C4-2B (cell line): ENCODE results near the gene RSPH6A.
A peak's percentile ranks its signal among the peaks of the same experiment; 100 is the strongest.

Experiments
- H3K27ac ChIP-seq: fragments of 450-650 bp; 2 replicates; pipeline ENCODE4 v1.5.1; 2017
- ZFX ChIP-seq: fragments of 450-650 bp; IDR thresholded peaks from 2 replicates; pipeline ENCODE4 v1.6.1; 2017
- TF ChIP-seq, protein P1 (sequence below): fragments of 450-650 bp; conservative IDR thresholded peaks from 2 replicates; pipeline ENCODE4 v1.5.1; 2017; ENCODE audit warnings: mild to moderate bottlenecking

RSPH6A gene

DNA sequence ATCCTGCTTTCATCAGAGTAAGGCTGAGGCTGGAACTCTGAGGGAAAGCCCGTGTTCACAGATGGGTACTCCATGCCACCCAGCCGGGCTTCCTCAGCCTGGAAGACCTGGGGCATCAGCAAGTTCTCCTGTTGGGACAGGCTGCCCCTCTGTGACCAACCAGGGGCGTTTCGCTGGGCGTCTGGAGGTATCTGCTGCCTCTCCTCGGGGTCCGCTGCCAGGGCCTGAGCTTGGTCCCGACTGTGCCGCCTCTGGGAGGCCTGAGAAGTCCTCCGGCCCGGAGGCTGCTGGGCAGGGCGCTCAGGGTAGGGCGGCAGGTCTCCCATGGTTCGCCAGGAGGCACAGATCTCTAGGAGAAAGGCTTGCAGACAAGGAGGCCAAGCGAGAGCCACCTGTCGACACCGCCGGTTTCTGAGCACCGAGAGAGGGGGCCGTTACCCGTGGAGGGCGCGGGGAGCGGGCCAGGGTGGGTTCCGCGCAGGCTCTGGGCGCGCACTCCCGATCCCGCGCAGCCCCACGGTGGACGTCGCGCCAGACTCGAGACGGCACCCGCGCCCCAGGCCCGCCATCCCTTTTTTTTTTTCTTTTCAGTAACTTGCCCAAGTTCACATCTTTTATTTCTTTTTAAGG, at the start of gene RSPH6A:
TSS of gene RSPH6A (minus strand) at position 458 of the 630 bp plus-strand sequence. CDS start at position 326, 132 bp downstream.
- no peak for TF ChIP-seq ZFX
- TF ChIP-seq, protein P1, sequence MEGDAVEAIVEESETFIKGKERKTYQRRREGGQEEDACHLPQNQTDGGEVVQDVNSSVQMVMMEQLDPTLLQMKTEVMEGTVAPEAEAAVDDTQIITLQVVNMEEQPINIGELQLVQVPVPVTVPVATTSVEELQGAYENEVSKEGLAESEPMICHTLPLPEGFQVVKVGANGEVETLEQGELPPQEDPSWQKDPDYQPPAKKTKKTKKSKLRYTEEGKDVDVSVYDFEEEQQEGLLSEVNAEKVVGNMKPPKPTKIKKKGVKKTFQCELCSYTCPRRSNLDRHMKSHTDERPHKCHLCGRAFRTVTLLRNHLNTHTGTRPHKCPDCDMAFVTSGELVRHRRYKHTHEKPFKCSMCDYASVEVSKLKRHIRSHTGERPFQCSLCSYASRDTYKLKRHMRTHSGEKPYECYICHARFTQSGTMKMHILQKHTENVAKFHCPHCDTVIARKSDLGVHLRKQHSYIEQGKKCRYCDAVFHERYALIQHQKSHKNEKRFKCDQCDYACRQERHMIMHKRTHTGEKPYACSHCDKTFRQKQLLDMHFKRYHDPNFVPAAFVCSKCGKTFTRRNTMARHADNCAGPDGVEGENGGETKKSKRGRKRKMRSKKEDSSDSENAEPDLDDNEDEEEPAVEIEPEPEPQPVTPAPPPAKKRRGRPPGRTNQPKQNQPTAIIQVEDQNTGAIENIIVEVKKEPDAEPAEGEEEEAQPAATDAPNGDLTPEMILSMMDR: no peak
- no peak within 1 kb of the TSS for H3K27ac ChIP-seq

DNA sequence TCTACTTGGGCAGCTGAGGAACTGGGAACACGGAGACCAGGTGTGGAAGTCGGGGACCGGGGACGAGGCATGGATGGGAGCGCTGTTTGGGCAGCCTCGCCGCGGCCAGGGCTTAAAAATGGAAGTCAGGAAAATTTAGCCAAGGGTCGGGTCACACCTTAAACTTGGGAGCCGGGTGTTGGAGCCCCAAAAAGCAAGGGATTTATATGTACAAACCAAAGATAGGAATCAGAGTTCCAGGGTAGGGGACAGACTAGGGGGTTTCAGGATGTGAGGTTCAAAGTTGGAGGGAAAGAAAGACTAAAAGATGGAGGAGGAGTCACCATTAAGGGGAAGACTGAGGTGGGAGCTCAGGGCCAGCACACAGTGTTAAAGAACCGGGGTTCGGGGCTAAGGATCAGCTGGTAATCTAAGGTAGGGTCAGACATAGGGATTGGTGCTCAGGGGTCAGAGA, 49.5 kb upstream of the RSPH6A start:
- no peak overlapping the region for H3K27ac ChIP-seq
- TF ChIP-seq ZFX: no peak
- TF ChIP-seq, protein P1: no peak

DNA sequence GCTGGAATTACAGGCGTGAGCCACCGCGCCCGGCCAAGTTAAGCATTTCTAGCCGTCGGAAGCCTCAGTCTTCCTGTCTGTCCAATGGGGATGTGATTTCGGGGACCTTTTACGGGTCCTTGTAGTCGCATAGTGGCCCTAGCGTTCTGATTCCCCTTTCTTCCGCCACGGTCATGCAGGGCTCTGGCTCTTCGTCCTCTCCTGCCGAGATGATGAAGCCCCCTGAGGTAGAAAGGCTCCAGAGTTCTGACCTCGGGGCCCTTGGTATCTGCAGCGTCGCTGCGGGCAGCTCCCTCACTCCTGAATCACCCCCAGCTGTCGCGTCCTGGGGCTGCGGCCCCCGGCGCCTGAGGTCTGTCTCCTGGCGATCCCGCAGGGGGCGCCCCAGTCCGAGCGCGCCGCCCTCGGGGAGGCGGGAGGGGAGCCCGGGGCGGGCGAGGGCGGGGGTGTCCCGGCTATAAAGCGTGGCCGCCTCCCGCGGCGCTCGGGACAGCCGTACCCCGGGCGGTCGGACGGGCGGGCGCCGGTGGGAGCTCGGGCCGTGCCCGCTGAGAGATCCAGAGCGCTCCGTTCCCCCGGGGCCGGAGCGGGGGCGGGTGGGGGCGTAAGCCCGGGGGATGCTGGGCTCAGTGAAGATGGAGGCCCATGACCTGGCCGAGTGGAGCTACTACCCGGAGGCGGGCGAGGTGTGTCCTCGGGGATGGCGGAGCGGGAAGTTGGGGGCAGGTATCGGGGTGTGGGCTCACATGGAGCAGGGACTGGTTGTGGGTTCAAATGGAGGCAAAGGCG, 48.9 kb upstream of the RSPH6A start, which contains the start of gene FOXA3:
TSS of gene FOXA3 (plus strand) at position 487 of the 789 bp plus-strand sequence. CDS start at position 618, 131 bp downstream.
- TF ChIP-seq, protein P1: no peak; the same call in 1 of the 2 replicates
- TF ChIP-seq ZFX: no peak
- H3K27ac ChIP-seq: peak within 1 kb of the TSS; percentile 94; the same call in 1 of the 2 replicates

DNA sequence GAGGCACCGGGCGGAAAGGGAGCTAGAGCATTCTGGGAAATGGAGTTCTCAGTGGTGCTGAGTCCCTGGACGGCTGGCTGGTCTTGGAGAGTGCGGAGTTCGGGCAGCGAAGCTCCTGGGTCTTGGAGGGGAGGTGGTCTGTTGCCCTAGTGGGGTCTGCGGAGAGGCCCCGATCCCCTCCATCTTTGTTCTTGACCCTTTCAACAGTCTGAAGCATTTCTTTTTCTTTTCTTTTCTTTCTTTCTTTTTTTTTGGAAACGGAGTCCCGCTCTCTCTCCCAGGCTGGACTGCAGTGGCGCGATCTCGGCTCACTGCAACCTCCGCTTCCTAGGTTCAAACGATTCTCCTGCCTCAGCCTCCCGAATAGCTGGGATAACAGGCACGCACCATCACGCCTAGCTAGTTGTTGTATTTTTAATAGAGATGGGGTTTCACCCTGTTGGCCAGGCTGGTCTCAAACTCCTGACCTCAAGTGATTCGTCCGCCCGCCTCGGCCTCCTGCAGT, 48.3 kb upstream of the RSPH6A start:
- H3K27ac ChIP-seq: peak overlapping the region; percentile 94; the same call in 1 of the 2 replicates

DNA sequence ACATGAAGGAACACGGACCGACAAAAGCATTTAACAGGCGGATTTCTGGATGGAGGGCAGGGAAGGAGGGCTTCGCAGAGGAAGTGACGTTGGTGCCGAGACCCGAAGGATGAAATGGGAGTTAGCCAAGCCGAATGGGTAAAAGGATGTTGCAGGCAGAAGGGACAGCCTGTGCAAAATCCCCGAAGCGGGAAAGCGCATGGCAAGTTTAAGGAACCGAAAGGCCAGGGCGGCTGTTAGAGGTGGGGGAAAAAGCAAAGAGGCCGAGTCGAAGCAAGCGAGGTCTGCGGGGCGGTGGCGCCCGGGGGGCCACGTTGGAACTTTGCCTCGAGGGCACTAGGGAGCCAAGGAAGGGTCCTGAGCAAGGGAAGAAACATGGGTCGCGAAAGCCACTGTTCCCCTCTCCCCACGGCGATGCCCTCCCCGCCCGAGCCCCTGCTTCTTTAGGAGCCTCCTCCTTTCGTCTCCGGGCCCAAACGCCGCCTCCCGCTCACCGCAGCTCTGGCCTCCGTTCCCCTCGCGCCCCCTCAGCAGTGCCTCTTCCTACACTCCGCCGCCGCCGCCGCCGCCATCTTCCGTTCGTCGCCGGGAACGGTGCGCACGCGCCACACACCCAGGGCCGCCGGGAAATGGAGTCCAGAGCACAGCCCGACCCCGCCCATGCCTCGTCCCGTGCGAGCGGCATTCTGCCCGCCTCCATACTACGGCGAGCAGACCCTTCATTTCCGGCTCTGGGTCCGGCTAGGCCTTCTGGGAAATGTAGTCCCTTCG, 47.6 kb upstream of the RSPH6A start, which contains the start of gene SYMPK:
TSS of gene SYMPK (minus strand) at position 584 of the 771 bp plus-strand sequence. CDS start 8,652 bp downstream, outside the sequence.
- TF ChIP-seq, protein P1: no peak
- no peak for TF ChIP-seq ZFX

More for the DNA sequence above, 48.3 kb upstream of the RSPH6A start:
- TF ChIP-seq, protein P1: no peak
- no peak for TF ChIP-seq ZFX

DNA sequence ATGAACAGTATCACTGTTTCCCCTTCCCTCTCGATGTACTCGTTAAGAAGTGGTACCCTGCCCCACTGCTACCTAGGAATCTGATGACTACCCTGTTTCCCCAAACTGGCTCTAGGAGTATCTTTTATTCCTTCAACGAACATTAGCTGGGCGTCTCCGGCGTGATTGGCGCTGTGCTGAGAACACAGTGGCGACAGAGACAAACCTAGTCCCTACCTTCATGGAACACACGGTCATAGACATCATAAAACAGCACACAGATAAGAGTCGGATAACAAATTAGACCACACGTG, 47.1 kb upstream of the RSPH6A start:
- TF ChIP-seq, protein P1: no peak
- no peak for TF ChIP-seq ZFX
- H3K27ac ChIP-seq: peak overlapping the region; percentile 94

More for the DNA sequence above, 47.6 kb upstream of the RSPH6A start, which contains the start of gene SYMPK:
- peak within 1 kb of the TSS; percentile 94 for H3K27ac ChIP-seq
